Measurements from ENCODE around the gene LRRN4CL. TPM values are rescaled to one million over a fixed set of nuclear protein-coding genes. Genes with fewer than 3 reads are reported as not detected.
A peak's percentile ranks its signal among the peaks of the same experiment; 100 is the strongest.

The LRRN4CL gene
- total RNA-seq, 2 experiments from 2014 or later, result 0.65 to 0.79 TPM

DNA sequence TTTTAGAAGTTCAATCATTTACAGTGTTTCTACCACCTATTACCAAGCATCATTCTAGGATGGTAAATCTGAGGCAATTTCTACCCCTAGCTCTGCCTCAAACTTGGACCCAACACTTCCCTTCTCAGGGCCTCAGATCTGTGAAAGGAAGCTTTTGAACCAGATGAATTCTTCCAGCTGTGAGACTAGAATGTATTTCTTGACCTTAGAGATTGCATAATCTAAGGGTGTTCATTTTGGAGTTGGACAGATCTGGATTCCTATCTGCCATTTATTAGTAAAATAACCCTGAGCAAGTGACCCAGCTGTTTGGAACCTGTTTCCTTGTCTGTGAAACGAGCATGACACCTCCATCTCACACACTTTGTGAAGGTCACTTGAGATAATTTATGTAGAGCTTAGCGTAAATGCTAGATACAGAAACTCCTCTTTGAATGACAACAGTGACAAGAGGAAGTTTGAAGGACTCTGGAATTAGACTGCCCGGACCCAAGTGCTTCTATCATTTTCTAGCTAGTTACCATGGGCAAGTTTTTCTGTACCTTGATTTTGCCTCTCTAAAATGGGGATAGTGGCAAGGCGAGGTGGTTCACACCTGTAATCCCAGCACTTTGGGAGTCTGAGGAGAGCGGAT is 32.4 kb downstream of the LRRN4CL start:
- TF ChIP-seq EZH2phosphoT487 (IDR thresholded peaks at IDR 0.05; ENCODE audit: borderline replicate concordance, low read depth, low read length), result no peak
- TF ChIP-seq, protein P1, sequence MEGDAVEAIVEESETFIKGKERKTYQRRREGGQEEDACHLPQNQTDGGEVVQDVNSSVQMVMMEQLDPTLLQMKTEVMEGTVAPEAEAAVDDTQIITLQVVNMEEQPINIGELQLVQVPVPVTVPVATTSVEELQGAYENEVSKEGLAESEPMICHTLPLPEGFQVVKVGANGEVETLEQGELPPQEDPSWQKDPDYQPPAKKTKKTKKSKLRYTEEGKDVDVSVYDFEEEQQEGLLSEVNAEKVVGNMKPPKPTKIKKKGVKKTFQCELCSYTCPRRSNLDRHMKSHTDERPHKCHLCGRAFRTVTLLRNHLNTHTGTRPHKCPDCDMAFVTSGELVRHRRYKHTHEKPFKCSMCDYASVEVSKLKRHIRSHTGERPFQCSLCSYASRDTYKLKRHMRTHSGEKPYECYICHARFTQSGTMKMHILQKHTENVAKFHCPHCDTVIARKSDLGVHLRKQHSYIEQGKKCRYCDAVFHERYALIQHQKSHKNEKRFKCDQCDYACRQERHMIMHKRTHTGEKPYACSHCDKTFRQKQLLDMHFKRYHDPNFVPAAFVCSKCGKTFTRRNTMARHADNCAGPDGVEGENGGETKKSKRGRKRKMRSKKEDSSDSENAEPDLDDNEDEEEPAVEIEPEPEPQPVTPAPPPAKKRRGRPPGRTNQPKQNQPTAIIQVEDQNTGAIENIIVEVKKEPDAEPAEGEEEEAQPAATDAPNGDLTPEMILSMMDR (conservative IDR thresholded peaks at IDR 0.05; ENCODE audit: low read length), result no peak
- Histone ChIP-seq H3K9me2 (ENCODE audit: insufficient read depth, low read length) (no peaks in the 10 kb centered on the region), H4K20me1 (ENCODE audit: insufficient read depth, low read length) (no peaks in the 10 kb centered on the region), H2AFZ (ENCODE audit: low read length) (no peak overlapping the region), H3K79me2 (ENCODE audit: insufficient read depth, low read depth, low read length) (peaks cover 17% of the 10 kb centered on the region), H3K27ac (ENCODE audit: low read depth, low read length, poor library complexity, severe bottlenecking) (no peak overlapping the region), H3K9me3 (ENCODE audit: low read length) (no peaks in the 10 kb centered on the region), H3K4me3 (ENCODE audit: low read depth, low read length, poor library complexity, severe bottlenecking) (no peak overlapping the region), H3K4me1 (ENCODE audit: insufficient read depth, low read length, poor library complexity, severe bottlenecking) (peaks cover 12% of the 10 kb centered on the region), H3K4me2 (ENCODE audit: low read length) (no peak overlapping the region), H3K36me3 (ENCODE audit: insufficient read depth, low read length) (peaks cover 17% of the 10 kb centered on the region)
- no TSS peak for BruUV-seq (replicated peaks)
- intact Hi-C loops (cut with micrococcal nuclease; ENCODE audit: unreplicated experiment), result no loop called here
- ChIA-PET CTCF (ENCODE audit: unreplicated experiment) (no interaction called here), POLR2A (interaction anchor here (0.9 to 10.5 kb wide), 3 partner anchors 10 to 173 kb away, joined by 3 to 159 read pairs (median 3); partner anchors contain the start of genes C11orf98, CSKMT and ZBTB3)
- no peak for DNase-seq (ENCODE audit: low spot score)

DNA sequence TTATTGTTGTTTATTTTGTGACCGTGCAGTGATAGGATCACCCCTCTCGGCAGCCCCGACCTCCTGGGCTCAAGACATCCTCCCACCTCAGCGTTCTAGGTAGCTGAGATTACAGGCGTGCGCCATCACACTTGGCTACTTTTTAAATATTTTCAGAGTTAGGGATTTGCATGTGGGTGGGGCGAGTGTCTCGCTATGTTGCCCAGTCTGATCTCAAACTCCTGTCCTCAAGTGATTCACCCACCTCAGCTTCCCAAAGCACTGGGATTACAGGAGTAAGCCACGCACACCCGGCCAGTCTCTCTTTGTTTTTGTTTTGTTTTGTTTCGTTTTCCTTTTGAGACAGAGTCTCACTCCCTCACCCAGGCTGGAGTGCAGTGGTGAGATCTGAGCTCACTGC is 35.0 kb downstream of the LRRN4CL start:
- Histone ChIP-seq H3K4me1 (ENCODE audit: insufficient read depth, low read length, poor library complexity, severe bottlenecking) (peaks cover 25% of the 10 kb centered on the region), H2AFZ (ENCODE audit: low read length) (no peak overlapping the region), H4K20me1 (ENCODE audit: insufficient read depth, low read length) (no peaks in the 10 kb centered on the region), H3K4me3 (ENCODE audit: low read depth, low read length, poor library complexity, severe bottlenecking) (no peak overlapping the region), H3K9me3 (ENCODE audit: low read length) (no peaks in the 10 kb centered on the region), H3K4me2 (ENCODE audit: low read length) (peak overlapping the region; percentile 3), H3K27ac (ENCODE audit: low read depth, low read length, poor library complexity, severe bottlenecking) (no peak overlapping the region), H3K36me3 (ENCODE audit: insufficient read depth, low read length) (peaks cover 6% of the 10 kb centered on the region), H3K9me2 (ENCODE audit: insufficient read depth, low read length) (no peaks in the 10 kb centered on the region), H3K79me2 (ENCODE audit: insufficient read depth, low read depth, low read length) (peaks cover 24% of the 10 kb centered on the region)
- POLR2A ChIA-PET, result interaction anchor here (0.5 to 10.5 kb wide), 4 partner anchors 12 to 62 kb away, joined by 3 to 159 read pairs (median 4); partner anchors contain the start of genes C11orf98 and CSKMT
- BruUV-seq (replicated peaks), result no TSS peak
- no peak for DNase-seq (ENCODE audit: low spot score)
- CTCF ChIA-PET (ENCODE audit: unreplicated experiment), result interaction anchor here (0.6 kb wide), 1 partner anchor 62 kb away, joined by 4 read pairs; no protein-coding TSS in a partner anchor
- TF ChIP-seq, protein P1 (conservative IDR thresholded peaks at IDR 0.05; ENCODE audit: low read length), result no peak
- TF ChIP-seq EZH2phosphoT487 (IDR thresholded peaks at IDR 0.05; ENCODE audit: borderline replicate concordance, low read depth, low read length), result no peak
- intact Hi-C loops (cut with micrococcal nuclease; ENCODE audit: unreplicated experiment), result no loop called here

Data from OCI-LY7 (cell line).